Hepatocyte (in vitro differentiated cells): ENCODE measurements around the gene SMPD2. TPM values are rescaled to one million over a fixed set of nuclear protein-coding genes. Genes with fewer than 3 reads are reported as not detected.

Experiments used
- DNase-seq: peaks from one replicate; pipeline ENCODE4 v3.0.0-alpha.2; 2016; ENCODE audit warnings: low spot score
- H2AFZ ChIP-seq: fragments of 200-600 bp; sonication (generic); 2 replicates; pipeline ENCODE4 v1.6.0; 2016; ENCODE audit warnings: antibody characterized with exemption, mild to moderate bottlenecking
- H3K27ac ChIP-seq: fragments of 200-600 bp; sonication (generic); 2 replicates; pipeline ENCODE4 v1.5.1; 2016; ENCODE audit warnings: mild to moderate bottlenecking
- H3K27me3 ChIP-seq: fragments of 200-600 bp; sonication (generic); 2 replicates; pipeline ENCODE4 v1.6.1; 2016
- H3K36me3 ChIP-seq: fragments of 200-600 bp; sonication (generic); replicated peaks from 2 replicates; pipeline ENCODE4 v1.5.1; 2016; ENCODE audit warnings: low read depth; ENCODE audit not compliant: insufficient read depth
- H3K4me1 ChIP-seq: fragments of 200-600 bp; sonication (generic); 2 replicates; pipeline ENCODE4 v1.5.1; 2016; ENCODE audit warnings: mild to moderate bottlenecking, moderate library complexity; ENCODE audit not compliant: insufficient read depth
- H3K4me2 ChIP-seq: fragments of 200-600 bp; sonication (generic); 2 replicates; pipeline ENCODE4 v1.6.0; 2016
- H3K4me3 ChIP-seq: fragments of 200-600 bp; sonication (generic); 2 replicates; pipeline ENCODE4 v1.5.1; 2016; ENCODE audit warnings: mild to moderate bottlenecking
- H3K79me2 ChIP-seq: fragments of 200-600 bp; sonication (generic); 2 replicates; pipeline ENCODE4 v1.6.0; 2017; ENCODE audit warnings: mild to moderate bottlenecking
- H3K9me2 ChIP-seq: fragments of 200-600 bp; sonication (generic); replicated peaks from 2 replicates; pipeline ENCODE4 v1.6.0; 2017; ENCODE audit warnings: mild to moderate bottlenecking; ENCODE audit not compliant: insufficient read depth
- H3K9me3 ChIP-seq: fragments of 200-600 bp; sonication (generic); 2 replicates; pipeline ENCODE4 v1.5.1; 2016; ENCODE audit warnings: low read depth, mild to moderate bottlenecking
- H4K20me1 ChIP-seq: fragments of 200-600 bp; sonication (generic); 2 replicates; pipeline ENCODE4 v1.6.0; 2016; ENCODE audit warnings: mild to moderate bottlenecking; ENCODE audit not compliant: insufficient read depth, poor library complexity, severe bottlenecking
- EZH2 ChIP-seq: fragments of 200-600 bp; sonication (generic); IDR thresholded peaks from 2 replicates; pipeline ENCODE4 v1.6.1; 2016; ENCODE audit warnings: antibody characterized with exemption, mild to moderate bottlenecking, borderline replicate concordance
- EZH2phosphoT487 ChIP-seq: fragments of 200-600 bp; sonication (generic); IDR thresholded peaks from one replicate; pipeline ENCODE4 v1.6.1; 2018; ENCODE audit warnings: antibody characterized with exemption, mild to moderate bottlenecking, low read depth, moderate library complexity; ENCODE audit not compliant: unreplicated experiment, severe bottlenecking
- WGBS: methylation state at CpG from one replicate; pipeline ENCODE4 v1.1.6; 2016; ENCODE audit warnings: low lambda C conversion rate; ENCODE audit errors: missing lambda C conversion rate; 5-methylcytosine and 5-hydroxymethylcytosine counted together
- polyA plus RNA-seq: library from polyadenylated mRNA; unstranded; fragments of >200 nt; fragmentation: Nextera tagmentation; extraction: Ambion mirVana; gene quantifications from 2 replicates; pipeline ENCODE4 v1.2.1, GENCODE V29; 2016
- total RNA-seq: library from RNA; depleted of rRNA; stranded (reverse); fragments of >200 nt; gene quantifications from 2 replicates; pipeline ENCODE4 v1.2.3, GENCODE V29; 2014
- TF ChIP-seq, protein P1 (sequence below): fragments of 200-600 bp; sonication (generic); IDR thresholded peaks from 2 replicates; pipeline ENCODE4 v1.5.1; 2016; ENCODE audit warnings: antibody characterized with exemption, mild to moderate bottlenecking; ENCODE audit not compliant: poor library complexity

SMPD2 gene
- total and polyA plus RNA-seq, 2 experiments from 2014 or later = 9.3 to 19.2 TPM

DNA sequence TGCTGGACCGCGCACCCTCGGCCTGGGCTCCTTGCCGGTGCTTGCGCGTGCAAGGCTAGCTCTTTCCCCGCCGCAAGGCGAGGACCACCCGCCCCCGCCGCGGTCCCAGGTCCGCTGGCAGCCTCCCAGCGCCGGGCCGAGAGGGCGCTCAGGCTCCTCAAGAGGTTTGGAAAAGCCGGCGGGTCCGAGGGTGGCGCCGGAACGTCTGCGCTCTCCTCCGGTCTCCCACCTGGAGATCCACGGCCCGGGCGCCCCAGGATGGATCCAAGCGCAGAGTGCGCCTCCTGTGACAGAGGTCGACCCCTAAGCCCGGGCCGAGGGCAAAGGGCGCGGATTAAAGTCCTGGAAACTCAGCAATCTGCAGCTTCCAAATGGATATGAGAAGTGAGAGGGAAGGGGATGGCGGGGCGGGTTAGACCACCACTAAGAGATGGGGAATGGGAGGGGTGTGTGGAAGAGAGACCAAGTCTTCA is 15.6 kb downstream of the SMPD2 start:
- Histone ChIP-seq H3K4me3 (peak overlapping the region; percentile 95), H3K4me2 (peak overlapping the region; percentile 93), H3K9me3 (no peaks in the 10 kb centered on the region), H3K79me2 (peaks cover 6% of the 10 kb centered on the region), H3K9me2 (no peaks in the 10 kb centered on the region), H3K36me3 (no peaks in the 10 kb centered on the region), H3K27me3 (no peaks in the 10 kb centered on the region), H3K4me1 (peaks cover 10% of the 10 kb centered on the region), H4K20me1 (no peaks in the 10 kb centered on the region), H2AFZ (peak overlapping the region; percentile 98), H3K27ac (peak overlapping the region; percentile 87)
- TF ChIP-seq EZH2phosphoT487 = no peak
- TF ChIP-seq, protein P1, sequence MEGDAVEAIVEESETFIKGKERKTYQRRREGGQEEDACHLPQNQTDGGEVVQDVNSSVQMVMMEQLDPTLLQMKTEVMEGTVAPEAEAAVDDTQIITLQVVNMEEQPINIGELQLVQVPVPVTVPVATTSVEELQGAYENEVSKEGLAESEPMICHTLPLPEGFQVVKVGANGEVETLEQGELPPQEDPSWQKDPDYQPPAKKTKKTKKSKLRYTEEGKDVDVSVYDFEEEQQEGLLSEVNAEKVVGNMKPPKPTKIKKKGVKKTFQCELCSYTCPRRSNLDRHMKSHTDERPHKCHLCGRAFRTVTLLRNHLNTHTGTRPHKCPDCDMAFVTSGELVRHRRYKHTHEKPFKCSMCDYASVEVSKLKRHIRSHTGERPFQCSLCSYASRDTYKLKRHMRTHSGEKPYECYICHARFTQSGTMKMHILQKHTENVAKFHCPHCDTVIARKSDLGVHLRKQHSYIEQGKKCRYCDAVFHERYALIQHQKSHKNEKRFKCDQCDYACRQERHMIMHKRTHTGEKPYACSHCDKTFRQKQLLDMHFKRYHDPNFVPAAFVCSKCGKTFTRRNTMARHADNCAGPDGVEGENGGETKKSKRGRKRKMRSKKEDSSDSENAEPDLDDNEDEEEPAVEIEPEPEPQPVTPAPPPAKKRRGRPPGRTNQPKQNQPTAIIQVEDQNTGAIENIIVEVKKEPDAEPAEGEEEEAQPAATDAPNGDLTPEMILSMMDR = peak; percentile 2
- WGBS = 5% methylated on average over 25 of the region's 38 CpGs
- no peak for DNase-seq

- no peak overlapping the region for H3K4me3 ChIP-seq
These were observed 16.4 kb downstream of the SMPD2 start for GRCh38 chr6:109456710-109457561.

GRCh38 chr6:109457562-109457996 is 17.1 kb downstream of the SMPD2 start:
- no peak for TF ChIP-seq EZH2
- H3K9me2 ChIP-seq = no peaks in the 10 kb centered on the region
- WGBS = 75% methylated on average over 6 of the region's 6 CpGs
- H3K79me2 ChIP-seq = peaks cover 6% of the 10 kb centered on the region
- peak overlapping the region; percentile 93 for H3K4me2 ChIP-seq
- no peak for DNase-seq
- H3K27ac ChIP-seq = peak overlapping the region; percentile 87
- H2AFZ ChIP-seq = no peak overlapping the region
- no peaks in the 10 kb centered on the region for H3K27me3 ChIP-seq
- peaks cover 10% of the 10 kb centered on the region for H3K4me1 ChIP-seq
- no peak overlapping the region for H3K4me3 ChIP-seq
- H4K20me1 ChIP-seq = no peaks in the 10 kb centered on the region
- H3K9me3 ChIP-seq = no peaks in the 10 kb centered on the region
- H3K36me3 ChIP-seq = no peaks in the 10 kb centered on the region

More at GRCh38 chr6:109456710-109457561, 16.4 kb downstream of the SMPD2 start:
- Histone ChIP-seq H3K27me3 (no peaks in the 10 kb centered on the region), H4K20me1 (no peaks in the 10 kb centered on the region), H3K4me2 (peak overlapping the region; percentile 93), H3K4me1 (peaks cover 10% of the 10 kb centered on the region), H3K36me3 (no peaks in the 10 kb centered on the region), H3K27ac (peak overlapping the region; percentile 87), H3K9me3 (no peaks in the 10 kb centered on the region), H3K9me2 (no peaks in the 10 kb centered on the region), H2AFZ (peak overlapping the region; percentile 98), H3K79me2 (peaks cover 6% of the 10 kb centered on the region)
- DNase-seq = no peak
- TF ChIP-seq EZH2phosphoT487 (no peak), EZH2 (no peak)
- TF ChIP-seq, protein P1 = no peak
- 69% methylated on average over 16 of the region's 16 CpGs for WGBS

DNA sequence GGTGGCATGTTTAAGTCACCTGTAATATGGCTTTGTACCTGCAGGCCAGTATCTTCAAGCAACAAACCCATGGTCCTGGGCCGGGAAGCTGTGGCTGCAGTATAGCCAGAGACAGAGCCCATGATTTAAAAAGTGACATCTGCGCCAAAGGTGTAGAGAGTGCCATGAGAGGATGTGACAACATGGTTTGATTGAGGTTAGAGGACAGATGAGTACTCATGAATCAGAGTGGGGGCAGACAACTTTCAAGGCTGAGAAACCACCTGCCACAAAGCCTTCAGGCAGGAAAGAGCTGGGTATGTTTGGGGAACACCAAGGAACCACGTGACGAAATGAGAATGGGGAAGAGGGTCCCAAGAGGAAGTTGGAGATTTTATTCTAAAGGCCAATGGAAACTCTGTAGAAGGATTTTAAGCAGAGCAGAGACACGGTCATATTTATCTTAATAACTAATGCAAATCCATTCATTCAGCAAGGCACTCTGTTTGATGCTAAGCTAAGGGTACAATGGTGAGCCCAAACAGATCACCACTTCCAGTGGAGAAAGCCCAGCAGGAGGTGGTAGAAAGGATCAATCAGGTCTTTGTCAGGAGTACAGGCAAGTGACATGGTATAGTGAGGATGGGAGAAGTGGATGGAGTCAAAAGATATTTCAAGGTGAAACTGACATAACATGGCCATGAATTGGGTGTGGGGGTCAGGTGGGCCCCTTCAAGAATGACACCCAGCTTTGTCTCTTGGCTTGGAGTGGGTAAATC is 18.4 kb downstream of the SMPD2 start:
- H3K79me2 ChIP-seq = peaks cover 9% of the 10 kb centered on the region
- H3K4me2 ChIP-seq = no peak overlapping the region
- H3K27me3 ChIP-seq = no peaks in the 10 kb centered on the region
- WGBS = 85% methylated on average over 5 of the region's 5 CpGs
- TF ChIP-seq, protein P1 = no peak
- no peak for TF ChIP-seq EZH2phosphoT487
- no peak overlapping the region for H2AFZ ChIP-seq
- no peaks in the 10 kb centered on the region for H4K20me1 ChIP-seq
- no peak for DNase-seq
- no peaks in the 10 kb centered on the region for H3K9me2 ChIP-seq
- no peak overlapping the region for H3K4me3 ChIP-seq
- no peak overlapping the region for H3K27ac ChIP-seq
- peaks cover 10% of the 10 kb centered on the region for H3K4me1 ChIP-seq
- no peaks in the 10 kb centered on the region for H3K9me3 ChIP-seq
- no peaks in the 10 kb centered on the region for H3K36me3 ChIP-seq
